Measurements from ENCODE around the gene WDR62.

DNA sequence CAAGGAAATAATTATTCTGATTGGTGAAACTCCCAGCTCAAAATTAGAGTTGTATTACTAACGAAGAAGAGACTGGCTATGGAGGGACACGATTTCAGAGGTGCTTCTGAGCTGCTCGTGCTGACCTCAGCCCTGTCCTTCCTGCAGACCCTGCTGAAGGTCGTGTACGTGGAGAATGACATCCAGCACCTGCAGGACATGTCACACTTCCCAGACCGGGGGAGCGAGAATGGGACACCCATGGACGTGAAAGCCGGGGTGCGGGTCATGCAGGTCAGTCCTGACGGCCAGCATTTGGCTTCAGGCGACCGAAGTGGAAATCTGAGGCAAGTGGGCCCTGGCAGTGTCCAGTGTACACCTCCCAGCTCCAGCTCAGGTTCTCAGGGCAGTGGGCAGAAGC is 28.2 kb downstream of the WDR62 start:
- TF ChIP-seq, protein P1, sequence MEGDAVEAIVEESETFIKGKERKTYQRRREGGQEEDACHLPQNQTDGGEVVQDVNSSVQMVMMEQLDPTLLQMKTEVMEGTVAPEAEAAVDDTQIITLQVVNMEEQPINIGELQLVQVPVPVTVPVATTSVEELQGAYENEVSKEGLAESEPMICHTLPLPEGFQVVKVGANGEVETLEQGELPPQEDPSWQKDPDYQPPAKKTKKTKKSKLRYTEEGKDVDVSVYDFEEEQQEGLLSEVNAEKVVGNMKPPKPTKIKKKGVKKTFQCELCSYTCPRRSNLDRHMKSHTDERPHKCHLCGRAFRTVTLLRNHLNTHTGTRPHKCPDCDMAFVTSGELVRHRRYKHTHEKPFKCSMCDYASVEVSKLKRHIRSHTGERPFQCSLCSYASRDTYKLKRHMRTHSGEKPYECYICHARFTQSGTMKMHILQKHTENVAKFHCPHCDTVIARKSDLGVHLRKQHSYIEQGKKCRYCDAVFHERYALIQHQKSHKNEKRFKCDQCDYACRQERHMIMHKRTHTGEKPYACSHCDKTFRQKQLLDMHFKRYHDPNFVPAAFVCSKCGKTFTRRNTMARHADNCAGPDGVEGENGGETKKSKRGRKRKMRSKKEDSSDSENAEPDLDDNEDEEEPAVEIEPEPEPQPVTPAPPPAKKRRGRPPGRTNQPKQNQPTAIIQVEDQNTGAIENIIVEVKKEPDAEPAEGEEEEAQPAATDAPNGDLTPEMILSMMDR (IDR thresholded peaks at IDR 0.05) = no peak
- TF ChIP-seq POLR2AphosphoS5 (IDR thresholded peaks at IDR 0.05; ENCODE audit: low read depth, low read length) = no peak
